ENCODE measurements around the gene LIFR.

DNA sequence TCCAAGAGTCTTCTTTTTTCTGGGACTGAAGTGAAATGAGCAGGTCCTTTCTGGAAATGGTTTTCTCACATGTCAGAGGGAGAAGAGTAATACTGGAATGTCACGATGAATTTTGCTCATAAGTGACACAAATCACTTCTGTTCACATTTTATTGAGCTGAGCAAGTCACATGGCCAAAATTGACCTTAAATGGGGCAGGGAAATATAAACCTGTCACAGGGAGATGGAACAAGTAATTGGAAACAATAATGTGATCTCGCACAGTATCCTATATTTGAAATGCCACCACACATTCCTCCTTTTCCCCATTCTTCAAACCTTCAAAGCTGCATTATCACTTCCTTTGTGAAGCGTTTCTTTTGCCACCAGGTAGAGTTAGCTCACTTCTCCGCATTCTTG is 25.2 kb upstream of the LIFR start:
- TF ChIP-seq, protein P1, sequence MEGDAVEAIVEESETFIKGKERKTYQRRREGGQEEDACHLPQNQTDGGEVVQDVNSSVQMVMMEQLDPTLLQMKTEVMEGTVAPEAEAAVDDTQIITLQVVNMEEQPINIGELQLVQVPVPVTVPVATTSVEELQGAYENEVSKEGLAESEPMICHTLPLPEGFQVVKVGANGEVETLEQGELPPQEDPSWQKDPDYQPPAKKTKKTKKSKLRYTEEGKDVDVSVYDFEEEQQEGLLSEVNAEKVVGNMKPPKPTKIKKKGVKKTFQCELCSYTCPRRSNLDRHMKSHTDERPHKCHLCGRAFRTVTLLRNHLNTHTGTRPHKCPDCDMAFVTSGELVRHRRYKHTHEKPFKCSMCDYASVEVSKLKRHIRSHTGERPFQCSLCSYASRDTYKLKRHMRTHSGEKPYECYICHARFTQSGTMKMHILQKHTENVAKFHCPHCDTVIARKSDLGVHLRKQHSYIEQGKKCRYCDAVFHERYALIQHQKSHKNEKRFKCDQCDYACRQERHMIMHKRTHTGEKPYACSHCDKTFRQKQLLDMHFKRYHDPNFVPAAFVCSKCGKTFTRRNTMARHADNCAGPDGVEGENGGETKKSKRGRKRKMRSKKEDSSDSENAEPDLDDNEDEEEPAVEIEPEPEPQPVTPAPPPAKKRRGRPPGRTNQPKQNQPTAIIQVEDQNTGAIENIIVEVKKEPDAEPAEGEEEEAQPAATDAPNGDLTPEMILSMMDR (conservative IDR thresholded peaks at IDR 0.05; ENCODE audit: low read length), result no peak
- TF ChIP-seq EZH2phosphoT487 (IDR thresholded peaks at IDR 0.05; ENCODE audit: borderline replicate concordance), result no peak

All from Loucy (cell line).